ACC112 (cell line): ENCODE results near the gene C13orf46.

Experiments
- H2AFZ ChIP-seq: fragments of 200-600 bp; sonication (generic); one replicate; pipeline ENCODE4 v1.6.0; 2017; ENCODE audit warnings: antibody characterized with exemption, low read length; ENCODE audit not compliant: unreplicated experiment
- H3K27ac ChIP-seq: fragments of 200-600 bp; sonication (generic); 2 replicates; pipeline ENCODE4 v1.5.1; 2014; ENCODE audit warnings: low read depth, mild to moderate bottlenecking, antibody characterized with exemption, low read length, moderate library complexity
- H3K27me3 ChIP-seq: fragments of 200-600 bp; sonication (generic); 2 replicates; pipeline ENCODE4 v1.6.1; 2014; ENCODE audit warnings: mild to moderate bottlenecking, antibody characterized with exemption, low read length, moderate library complexity, mixed read lengths; ENCODE audit not compliant: insufficient read depth
- H3K36me3 ChIP-seq: fragments of 200-600 bp; sonication (generic); 2 replicates; pipeline ENCODE4 v1.6.1; 2016; ENCODE audit warnings: mild to moderate bottlenecking, antibody characterized with exemption, low read length, moderate library complexity, mixed read lengths; ENCODE audit not compliant: insufficient read depth
- H3K4me1 ChIP-seq: fragments of 200-600 bp; sonication (generic); one replicate; pipeline ENCODE4 v1.6.1; 2016; ENCODE audit warnings: low read length, mixed read lengths; ENCODE audit not compliant: insufficient read depth, unreplicated experiment, control insufficient read depth
- H3K4me3 ChIP-seq: fragments of 200-600 bp; sonication (generic); 2 replicates; pipeline ENCODE4 v1.5.1; 2014; ENCODE audit warnings: mild to moderate bottlenecking, low read depth, low read length
- H3K79me2 ChIP-seq: fragments of 200-600 bp; sonication (generic); one replicate; pipeline ENCODE4 v1.6.0; 2016; ENCODE audit warnings: low read length; ENCODE audit not compliant: control insufficient read depth, unreplicated experiment, insufficient read depth

The C13orf46 gene

GRCh38 chr13:113960276-113960948 lies 13.5 kb downstream of the C13orf46 start:
- H2AFZ ChIP-seq: no peak overlapping the region
- 0 out of 2 replicates have a peak, but pooled peaks cover 2% of the 10 kb centered on the region for H3K36me3 ChIP-seq
- H3K79me2 ChIP-seq: no peaks in the 10 kb centered on the region
- no peaks in the 10 kb centered on the region for H3K27me3 ChIP-seq
- no peak overlapping the region for H3K27ac ChIP-seq
- H3K4me3 ChIP-seq: no peak overlapping the region
- no peaks in the 10 kb centered on the region for H3K4me1 ChIP-seq

DNA sequence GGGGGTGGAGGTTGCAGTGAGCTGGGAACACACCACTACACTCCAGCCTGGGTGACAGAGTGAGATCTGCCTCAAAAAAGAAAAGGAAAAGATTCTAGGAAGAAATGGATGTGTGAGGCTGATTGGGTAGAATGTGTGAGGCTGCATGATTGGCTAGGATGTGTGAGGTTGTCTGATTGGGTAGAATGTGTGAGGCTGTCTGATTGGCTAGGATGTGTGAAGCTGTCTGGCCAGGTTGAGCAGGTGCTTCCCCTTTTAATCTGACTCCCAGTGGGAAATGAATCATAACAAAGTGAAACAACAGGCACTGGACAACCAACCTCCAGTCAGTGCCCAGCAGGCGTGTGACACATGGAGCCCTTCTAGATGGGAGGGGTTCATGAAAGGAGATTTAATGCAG lies 14.7 kb downstream of the C13orf46 start:
- Histone ChIP-seq H3K27me3 (no peaks in the 10 kb centered on the region), H2AFZ (no peak overlapping the region), H3K79me2 (no peaks in the 10 kb centered on the region), H3K4me3 (no peak overlapping the region), H3K36me3 (no peaks in the 10 kb centered on the region), H3K27ac (no peak overlapping the region), H3K4me1 (no peaks in the 10 kb centered on the region)

DNA sequence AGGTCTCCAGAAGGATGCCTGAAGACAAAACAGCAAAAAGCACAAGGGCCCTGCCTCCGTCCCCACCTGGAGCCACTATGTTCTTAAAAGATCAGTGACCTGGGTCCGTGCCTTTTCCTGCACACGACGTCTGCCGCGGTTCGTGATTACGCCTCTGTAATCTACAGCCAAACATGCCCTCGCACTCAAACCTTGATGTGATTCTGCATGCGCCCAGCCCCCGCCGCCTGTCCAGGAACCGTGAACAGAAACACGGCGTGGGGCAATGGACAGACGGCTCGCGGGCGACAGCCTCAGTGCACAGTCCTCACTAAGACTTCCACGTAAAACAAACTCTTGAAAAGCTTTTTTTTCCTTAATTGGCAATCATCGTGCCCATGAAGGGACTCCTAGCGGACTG lies 15.5 kb downstream of the C13orf46 start:
- Histone ChIP-seq H3K36me3 (no peaks in the 10 kb centered on the region), H3K4me1 (no peaks in the 10 kb centered on the region), H3K4me3 (no peak overlapping the region), H2AFZ (no peak overlapping the region), H3K27ac (no peak overlapping the region), H3K79me2 (no peaks in the 10 kb centered on the region), H3K27me3 (no peaks in the 10 kb centered on the region)

DNA sequence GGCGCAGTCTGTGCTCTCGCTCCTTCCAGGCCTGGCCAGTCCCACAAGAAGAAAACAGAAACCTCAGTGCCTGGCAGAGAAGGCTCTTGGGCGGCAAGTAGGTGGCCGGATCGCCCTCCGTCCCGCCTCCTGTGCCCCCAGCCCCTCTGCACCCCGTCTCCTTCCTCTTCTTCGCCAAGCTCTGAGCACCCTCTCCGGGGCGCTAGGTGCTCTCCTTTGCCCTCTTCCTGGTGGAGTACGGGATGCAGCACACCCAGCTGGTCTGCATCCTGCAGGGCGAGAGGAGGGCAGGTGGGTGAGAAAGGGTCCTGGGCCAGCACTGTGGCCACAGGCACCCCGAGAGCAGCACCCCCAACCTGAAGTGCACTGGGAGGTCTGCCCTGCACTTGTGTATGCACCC lies 17.3 kb downstream of the C13orf46 start:
- Histone ChIP-seq H3K27ac (no peak overlapping the region), H3K79me2 (no peaks in the 10 kb centered on the region), H3K4me3 (no peak overlapping the region), H2AFZ (no peak overlapping the region), H3K27me3 (no peaks in the 10 kb centered on the region), H3K36me3 (no peaks in the 10 kb centered on the region), H3K4me1 (no peaks in the 10 kb centered on the region)

DNA sequence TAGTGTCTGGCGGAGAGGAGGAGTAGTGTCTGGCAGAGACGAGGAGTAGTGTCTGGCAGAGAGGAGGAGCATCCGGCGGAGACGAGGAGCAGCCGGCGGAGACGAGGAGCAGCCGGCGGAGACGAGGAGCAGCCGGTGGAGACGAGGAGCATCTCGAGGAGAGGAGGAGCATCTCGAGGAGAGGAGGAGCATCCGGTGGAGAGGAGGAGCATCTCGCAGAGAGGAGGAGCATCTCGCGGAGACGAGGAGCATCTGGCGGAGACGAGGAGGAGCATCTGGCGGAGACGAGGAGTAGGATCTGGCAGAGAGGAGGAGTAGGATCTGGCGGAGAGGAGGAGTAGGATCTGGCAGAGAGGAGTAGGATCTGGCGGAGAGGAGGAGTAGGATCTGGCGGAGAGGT lies 18.2 kb downstream of the C13orf46 start:
- Histone ChIP-seq H3K4me3 (no peak overlapping the region), H3K79me2 (no peaks in the 10 kb centered on the region), H3K36me3 (no peaks in the 10 kb centered on the region), H2AFZ (no peak overlapping the region), H3K27ac (no peak overlapping the region), H3K4me1 (no peaks in the 10 kb centered on the region), H3K27me3 (no peaks in the 10 kb centered on the region)

DNA sequence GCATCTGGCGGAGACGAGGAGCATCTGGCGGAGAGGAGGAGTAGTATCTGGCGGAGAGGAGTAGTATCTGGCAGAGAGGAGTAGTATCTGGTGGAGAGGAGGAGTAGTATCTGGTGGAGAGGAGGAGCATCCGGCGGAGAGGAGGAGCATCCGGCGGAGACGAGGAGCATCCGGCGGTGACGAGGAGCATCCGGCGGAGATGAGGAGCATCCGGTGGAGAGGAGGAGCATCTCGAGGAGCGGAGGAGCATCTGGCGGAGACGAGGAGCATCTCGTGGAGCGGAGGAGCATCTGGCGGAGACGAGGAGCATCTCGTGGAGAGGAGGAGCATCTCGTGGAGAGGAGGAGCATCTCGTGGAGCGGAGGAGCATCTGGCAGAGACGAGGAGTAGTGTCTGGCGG lies 18.6 kb downstream of the C13orf46 start:
- no peaks in the 10 kb centered on the region for H3K79me2 ChIP-seq
- no peak overlapping the region for H3K27ac ChIP-seq
- no peak overlapping the region for H2AFZ ChIP-seq
- no peaks in the 10 kb centered on the region for H3K27me3 ChIP-seq
- no peak overlapping the region for H3K4me3 ChIP-seq
- no peaks in the 10 kb centered on the region for H3K4me1 ChIP-seq
- no peaks in the 10 kb centered on the region for H3K36me3 ChIP-seq

GRCh38 chr13:113954046-113954835 lies 19.6 kb downstream of the C13orf46 start:
- Histone ChIP-seq H3K27me3 (no peaks in the 10 kb centered on the region), H3K27ac (no peak overlapping the region), H3K4me1 (no peaks in the 10 kb centered on the region), H3K4me3 (no peak overlapping the region), H3K36me3 (no peaks in the 10 kb centered on the region), H3K79me2 (no peaks in the 10 kb centered on the region), H2AFZ (no peak overlapping the region)

DNA sequence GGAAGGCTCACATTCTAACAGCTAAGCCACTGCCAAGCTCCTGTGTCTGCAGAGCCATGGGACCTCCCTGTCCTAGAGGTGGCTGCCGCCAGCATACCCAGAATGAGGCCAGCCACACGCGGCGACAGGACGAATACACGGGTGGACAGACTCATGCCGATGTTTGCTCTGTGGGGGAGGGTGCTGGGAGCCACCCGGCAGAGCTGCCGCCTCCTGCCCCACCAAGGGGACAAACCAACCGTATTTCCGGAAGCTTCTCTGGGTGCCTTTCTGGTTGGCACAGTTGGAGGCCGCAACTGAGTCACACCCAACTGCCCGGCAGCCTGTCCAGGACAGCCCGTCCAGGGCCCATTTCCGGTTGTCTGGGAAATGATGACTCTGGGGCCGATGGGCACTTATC lies 20.3 kb downstream of the C13orf46 start:
- H2AFZ ChIP-seq: no peak overlapping the region
- H3K79me2 ChIP-seq: no peaks in the 10 kb centered on the region
- no peaks in the 10 kb centered on the region for H3K36me3 ChIP-seq
- no peaks in the 10 kb centered on the region for H3K4me1 ChIP-seq
- H3K4me3 ChIP-seq: no peak overlapping the region
- H3K27ac ChIP-seq: no peak overlapping the region
- H3K27me3 ChIP-seq: no peaks in the 10 kb centered on the region

DNA sequence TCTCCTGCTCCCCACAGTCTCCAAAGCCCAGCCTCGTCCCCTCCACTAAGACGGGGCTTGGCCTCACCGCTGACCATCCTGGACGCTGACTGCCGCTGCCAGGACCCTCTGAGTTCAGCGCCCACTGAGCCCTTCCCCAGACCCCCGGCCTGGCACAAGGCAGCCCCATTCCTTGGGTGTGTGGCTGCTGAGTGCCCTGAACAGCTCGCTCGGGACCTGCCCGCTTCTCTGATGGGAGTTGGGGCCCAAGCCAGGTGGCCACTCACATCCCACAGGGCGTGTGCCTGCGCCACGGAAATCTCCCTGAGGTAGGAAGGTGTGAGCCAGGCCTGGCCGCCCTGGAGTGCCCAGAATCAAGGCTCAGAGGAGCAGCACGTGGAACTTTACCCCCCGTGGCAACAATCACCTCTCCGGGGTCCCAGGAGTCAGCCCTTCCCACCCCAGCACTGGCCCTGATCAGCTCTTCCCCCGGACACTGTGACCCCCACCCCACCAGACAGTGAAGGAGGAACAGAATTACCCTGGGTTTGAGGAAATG lies 20.8 kb downstream of the C13orf46 start:
- Histone ChIP-seq H3K4me3 (no peak overlapping the region), H3K79me2 (no peaks in the 10 kb centered on the region), H2AFZ (no peak overlapping the region), H3K27me3 (no peaks in the 10 kb centered on the region), H3K36me3 (no peaks in the 10 kb centered on the region), H3K27ac (no peak overlapping the region), H3K4me1 (no peaks in the 10 kb centered on the region)

DNA sequence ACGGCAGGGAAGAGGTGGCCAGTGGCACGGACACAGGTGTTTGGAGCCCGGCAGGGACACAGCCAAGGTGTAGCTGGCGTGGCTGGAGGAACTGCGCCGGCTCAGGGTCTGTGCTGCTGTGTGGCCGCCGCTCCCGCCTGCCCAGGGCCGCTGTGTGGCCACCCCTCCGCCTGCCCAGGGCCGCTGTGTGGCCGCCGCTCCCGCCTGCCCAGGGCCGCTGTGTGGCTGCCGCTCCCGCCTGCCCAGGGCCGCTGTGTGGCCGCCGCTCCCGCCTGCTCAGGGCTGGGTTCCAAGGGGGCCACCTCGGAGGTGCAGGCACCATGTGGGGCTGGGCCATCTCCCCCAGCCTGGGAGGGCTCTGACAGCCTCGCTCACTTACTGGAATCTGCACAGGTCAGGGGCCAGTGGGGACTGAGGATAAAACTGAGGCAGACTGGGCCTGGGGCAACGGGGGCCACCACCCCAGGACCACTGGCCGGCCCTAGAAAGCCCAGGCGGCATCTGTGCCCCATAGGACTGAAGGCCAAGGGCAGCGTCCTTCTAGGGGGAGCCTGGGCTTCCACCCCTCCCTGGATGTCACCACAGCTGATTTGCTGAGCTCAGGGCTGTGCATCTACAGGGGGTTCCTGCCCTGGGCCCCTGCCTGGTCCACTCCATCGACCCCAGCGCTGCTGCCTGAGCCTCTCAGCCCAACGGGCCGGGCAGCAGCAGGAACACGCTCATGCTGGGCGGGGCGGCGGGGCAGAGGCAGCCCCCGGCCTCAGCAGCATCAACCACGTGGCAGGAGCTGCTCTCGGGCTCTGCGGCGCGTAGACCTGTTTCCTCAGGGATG lies 21.5 kb downstream of the C13orf46 start:
- H3K36me3 ChIP-seq: no peaks in the 10 kb centered on the region
- H2AFZ ChIP-seq: no peak overlapping the region
- H3K79me2 ChIP-seq: no peaks in the 10 kb centered on the region
- H3K4me1 ChIP-seq: no peaks in the 10 kb centered on the region
- no peak overlapping the region for H3K4me3 ChIP-seq
- H3K27me3 ChIP-seq: no peaks in the 10 kb centered on the region
- H3K27ac ChIP-seq: no peak overlapping the region
